GM19397 (cell line): ENCODE measurements around the gene SYN1.

Source experiments
- ATAC-seq: cut with Tn5 transposase; IDR thresholded peaks from one replicate; pipeline ENCODE4 v1.9.1; 2021; ENCODE audit warnings: mild to moderate bottlenecking, moderate library complexity; ENCODE audit not compliant: unreplicated experiment

SYN1 gene

GRCh38 chrX:47597222-47597621, 22.4 kb downstream of the SYN1 start:
- no peak for ATAC-seq

- ATAC-seq: no peak
Observed at GRCh38 chrX:47596256-47596655, 23.4 kb downstream of the SYN1 start.

GRCh38 chrX:47595716-47596251, 23.9 kb downstream of the SYN1 start:
- no peak for ATAC-seq

- no peak for ATAC-seq
Observed at GRCh38 chrX:47593522-47593921, 26.1 kb downstream of the SYN1 start.

- ATAC-seq: no peak
Observed at GRCh38 chrX:47590984-47591383, 28.7 kb downstream of the SYN1 start.

GRCh38 chrX:47587906-47588735, 31.5 kb downstream of the SYN1 start:
- no peak for ATAC-seq

GRCh38 chrX:47587091-47587891, 32.4 kb downstream of the SYN1 start:
- ATAC-seq: no peak

- ATAC-seq: no peak
Observed at GRCh38 chrX:47586043-47586787, 33.4 kb downstream of the SYN1 start.

GRCh38 chrX:47585273-47585672, 34.4 kb downstream of the SYN1 start:
- ATAC-seq: no peak

- ATAC-seq: no peak
Observed at GRCh38 chrX:47584714-47585113, 34.9 kb downstream of the SYN1 start.

GRCh38 chrX:47583240-47583861, 36.3 kb downstream of the SYN1 start:
- ATAC-seq: no peak

GRCh38 chrX:47581731-47582647, 37.7 kb downstream of the SYN1 start, which contains the start of gene TIMP1:
Gene TIMP1 (plus strand): TSS chrX:47582436. CDS start chrX:47583416, 980 bp downstream.
- ATAC-seq: peak; percentile 94

GRCh38 chrX:47579537-47579936, 40.1 kb downstream of the SYN1 start:
- no peak for ATAC-seq

GRCh38 chrX:47578692-47579091, 41.0 kb downstream of the SYN1 start:
- ATAC-seq: no peak

GRCh38 chrX:47577901-47578300, 41.8 kb downstream of the SYN1 start:
- no peak for ATAC-seq

GRCh38 chrX:47577424-47577823, 42.2 kb downstream of the SYN1 start:
- ATAC-seq: no peak

- ATAC-seq: no peak
Observed at GRCh38 chrX:47576021-47576898, 43.4 kb downstream of the SYN1 start.

GRCh38 chrX:47574547-47575301, 44.9 kb downstream of the SYN1 start:
- no peak for ATAC-seq
